Stimulated activated CD8-positive, alpha-beta memory T cell treated with anti-CD3 and anti-CD28 coated beads, Interleukin-2, amount 100 ng/mL, for 1 hour (primary cell): ENCODE results near the gene RPS19.

ENCODE experiments used
- DNase-seq, 2 donors: peaks; one replicate each; pipeline ENCODE4 v3.0.0-alpha.2; 2020; ENCODE audit warnings: low read depth in 2 of 2

The RPS19 gene

GRCh38 chr19:41859618-41860418 is at the start of gene RPS19:
TSS of gene RPS19 (plus strand) at chr19:41860255. CDS start at chr19:41860775, 520 bp downstream.
- peak; percentile 96 to 97 for DNase-seq

- DNase-seq: no peak
Observed at GRCh38 chr19:41810301-41810700, 49.8 kb upstream of the RPS19 start.

GRCh38 chr19:41811036-41811435 is 49.0 kb upstream of the RPS19 start:
- no peak for DNase-seq

GRCh38 chr19:41811981-41812380 is 48.1 kb upstream of the RPS19 start:
- DNase-seq: no peak

- DNase-seq: no peak
Observed at GRCh38 chr19:41813911-41814310, 46.1 kb upstream of the RPS19 start.

GRCh38 chr19:41815301-41815700 is 44.8 kb upstream of the RPS19 start:
- no peak for DNase-seq

- DNase-seq: no peak
Observed at GRCh38 chr19:41816761-41817160, 43.3 kb upstream of the RPS19 start.

- peak in 1 of 2 donors; percentile 5 for DNase-seq
Observed at GRCh38 chr19:41821003-41821735, 38.9 kb upstream of the RPS19 start.

- no peak for DNase-seq
Observed at GRCh38 chr19:41837981-41838708, 21.9 kb upstream of the RPS19 start.

GRCh38 chr19:41839211-41839610 is 20.8 kb upstream of the RPS19 start:
- DNase-seq: no peak

- no peak for DNase-seq
Observed at GRCh38 chr19:41843371-41843770, 16.7 kb upstream of the RPS19 start.

- no peak for DNase-seq
Observed at GRCh38 chr19:41844601-41845000, 15.5 kb upstream of the RPS19 start, which contains the start of gene LYPD4. TSS of gene LYPD4 (minus strand) at chr19:41844683. CDS start at chr19:41839285, 5,398 bp downstream.

GRCh38 chr19:41845001-41845050 is 15.2 kb upstream of the RPS19 start, which contains the start of gene DMRTC2:
TSS of gene DMRTC2 (plus strand) at chr19:41845042. CDS start at chr19:41847429, 2,387 bp downstream.
- DNase-seq: no peak

GRCh38 chr19:41845051-41845590 is 14.9 kb upstream of the RPS19 start:
- DNase-seq: no peak

- no peak for DNase-seq
Observed at GRCh38 chr19:41847351-41848105, 12.5 kb upstream of the RPS19 start.

GRCh38 chr19:41848666-41849065 is 11.4 kb upstream of the RPS19 start:
- no peak for DNase-seq

GRCh38 chr19:41849067-41849466 is 11.0 kb upstream of the RPS19 start:
- no peak for DNase-seq

- DNase-seq: no peak
Observed at GRCh38 chr19:41850381-41850780, 9.7 kb upstream of the RPS19 start.

GRCh38 chr19:41851456-41851855 is 8.6 kb upstream of the RPS19 start:
- DNase-seq: no peak

GRCh38 chr19:41853344-41853743 is 6.7 kb upstream of the RPS19 start:
- no peak for DNase-seq

GRCh38 chr19:41853768-41854167 is 6.3 kb upstream of the RPS19 start:
- DNase-seq: no peak

GRCh38 chr19:41859213-41859617 is 840 bp upstream of the RPS19 start:
- DNase-seq: no peak
